ENCODE results near the gene HMGN1.

HMGN1 gene

DNA sequence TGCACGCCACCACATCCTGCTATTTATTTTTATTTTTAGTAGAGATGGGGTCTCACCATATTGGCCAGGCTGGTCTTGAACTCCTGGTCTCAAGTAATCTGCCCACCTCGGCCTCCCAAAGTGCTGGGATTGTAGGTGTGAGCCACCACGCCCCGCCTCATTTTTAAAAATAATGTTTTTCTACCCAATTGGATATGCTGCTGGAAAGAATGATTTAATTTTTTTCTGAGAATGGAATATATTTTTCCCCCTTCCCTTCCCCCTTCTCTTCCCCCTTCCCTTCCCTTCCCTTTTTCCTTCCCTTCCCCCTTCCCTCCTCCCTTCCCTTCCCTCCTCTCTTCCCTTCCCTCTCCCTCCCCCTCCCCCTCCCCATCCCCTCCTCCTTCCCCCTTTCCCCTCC lies 17.7 kb upstream of the HMGN1 start:
- FAIRE-seq, result no peak

DNA sequence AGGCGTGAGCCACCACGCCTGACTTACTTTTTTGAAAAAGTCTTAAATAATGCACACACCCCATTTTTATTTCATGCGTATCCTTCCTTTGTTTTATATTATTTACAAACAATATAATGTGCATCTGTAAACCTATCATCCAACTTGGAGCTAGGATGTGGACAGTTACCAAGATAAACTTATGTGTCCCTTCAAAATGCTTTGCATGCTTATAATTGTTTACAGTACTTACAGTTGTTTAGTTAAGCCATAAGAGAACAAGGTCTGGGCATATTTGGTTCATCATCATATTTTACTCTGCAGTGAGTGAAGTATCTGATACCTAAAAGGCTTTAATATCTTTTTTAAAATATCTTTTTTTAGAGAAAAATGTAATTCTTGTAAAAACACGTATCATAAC lies 16.1 kb upstream of the HMGN1 start:
- FAIRE-seq, result no peak

DNA sequence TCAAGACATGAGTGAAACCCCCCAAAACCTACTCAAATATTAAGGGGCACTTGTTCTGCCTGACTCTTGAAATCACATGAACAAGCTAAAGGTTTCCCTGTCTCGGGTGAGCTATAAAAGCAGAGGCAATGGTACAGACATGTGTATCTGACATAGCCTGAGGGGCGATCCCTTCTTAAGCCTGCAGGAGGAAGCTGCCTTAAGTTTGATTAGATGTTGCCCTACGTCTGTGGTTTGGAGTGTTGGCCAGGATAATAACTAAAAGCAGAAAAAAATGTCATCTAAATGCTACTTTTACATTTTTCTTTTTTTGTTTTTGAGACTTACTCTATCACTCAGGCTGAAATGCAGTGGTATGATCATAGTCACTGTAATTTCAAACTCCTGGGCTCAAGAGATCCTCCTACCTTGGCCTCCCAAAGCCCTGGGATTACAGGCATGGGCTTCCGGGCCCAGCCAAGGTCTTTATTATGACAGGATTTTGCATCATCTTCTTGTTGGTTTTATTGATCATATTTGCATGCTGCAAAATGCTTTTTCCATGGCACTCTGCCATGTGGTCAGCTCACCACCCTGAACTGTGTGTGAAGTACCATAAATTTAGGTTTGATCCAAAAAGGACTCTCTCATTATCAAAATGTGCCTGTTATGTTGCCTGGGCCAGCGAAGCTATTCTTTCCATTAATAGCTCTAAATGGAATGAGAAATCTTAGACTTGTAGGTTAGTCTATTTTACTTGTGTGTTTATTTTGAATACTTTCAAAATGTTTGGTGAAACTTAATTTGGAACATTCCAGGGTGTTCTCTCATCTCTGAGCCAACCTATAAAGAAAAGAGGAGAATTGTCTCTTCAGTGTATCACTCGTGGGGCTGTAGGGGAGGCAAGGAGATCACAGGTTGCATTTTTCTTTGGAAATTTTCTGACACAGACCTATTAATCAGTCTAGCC lies 15.0 kb upstream of the HMGN1 start:
- no peak for FAIRE-seq

DNA sequence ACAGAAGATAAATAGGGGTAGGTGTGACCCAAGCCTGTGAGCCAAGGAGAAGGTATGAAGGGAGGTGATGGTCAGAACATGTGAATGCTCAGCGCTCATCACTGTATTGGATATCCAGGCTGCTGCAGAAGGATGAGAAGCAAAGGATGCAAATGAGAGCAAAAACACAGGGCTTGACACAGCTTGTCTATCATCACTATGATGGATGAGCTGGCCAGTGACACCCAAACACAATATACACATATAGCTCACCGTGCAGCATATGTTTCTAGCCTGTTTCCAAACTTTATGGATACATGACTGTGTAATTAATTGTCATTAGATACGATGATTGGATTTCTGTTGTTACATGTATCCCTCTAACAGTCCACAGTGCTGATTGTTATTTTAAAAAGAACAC lies 13.8 kb upstream of the HMGN1 start:
- no peak for FAIRE-seq

DNA sequence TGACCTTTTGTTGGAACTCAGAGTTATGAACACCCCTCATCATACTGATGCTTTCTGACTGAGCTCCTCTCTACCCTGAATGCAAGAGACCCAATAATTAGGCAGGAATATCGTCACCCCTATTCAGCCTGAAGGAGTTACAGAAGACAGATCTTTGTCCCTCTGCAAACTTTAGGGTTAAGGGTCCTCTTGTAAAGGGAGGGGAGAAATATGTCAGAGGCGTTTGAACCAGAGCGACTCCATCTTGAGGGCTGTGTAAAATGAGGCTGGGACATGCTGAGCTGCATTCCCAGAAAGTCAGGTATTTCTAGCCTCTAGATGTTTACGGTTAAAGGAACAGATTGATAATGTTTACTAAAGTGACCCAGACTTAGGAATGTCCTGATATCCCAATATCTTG lies 10.5 kb upstream of the HMGN1 start:
- FAIRE-seq, result no peak

DNA sequence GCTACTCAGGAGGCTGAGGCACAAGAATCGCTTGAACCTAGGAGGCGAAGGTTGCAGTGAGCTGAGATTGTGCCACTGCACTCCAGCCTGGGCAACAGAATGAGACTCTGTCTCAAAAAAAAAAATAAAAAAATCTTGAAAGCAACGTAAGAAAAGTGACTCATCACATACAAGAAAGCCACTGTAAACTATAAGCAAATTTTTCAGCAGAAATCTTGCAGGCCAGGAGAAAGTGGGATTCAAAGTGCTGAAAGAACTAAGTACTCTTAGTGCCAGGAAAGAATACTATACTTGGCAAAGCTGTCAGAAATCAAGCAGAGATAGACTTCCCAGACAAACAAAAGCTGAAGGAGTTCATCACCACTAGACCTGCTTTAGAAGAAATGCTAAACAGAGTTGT lies 4.4 kb upstream of the HMGN1 start:
- no peak for FAIRE-seq

DNA sequence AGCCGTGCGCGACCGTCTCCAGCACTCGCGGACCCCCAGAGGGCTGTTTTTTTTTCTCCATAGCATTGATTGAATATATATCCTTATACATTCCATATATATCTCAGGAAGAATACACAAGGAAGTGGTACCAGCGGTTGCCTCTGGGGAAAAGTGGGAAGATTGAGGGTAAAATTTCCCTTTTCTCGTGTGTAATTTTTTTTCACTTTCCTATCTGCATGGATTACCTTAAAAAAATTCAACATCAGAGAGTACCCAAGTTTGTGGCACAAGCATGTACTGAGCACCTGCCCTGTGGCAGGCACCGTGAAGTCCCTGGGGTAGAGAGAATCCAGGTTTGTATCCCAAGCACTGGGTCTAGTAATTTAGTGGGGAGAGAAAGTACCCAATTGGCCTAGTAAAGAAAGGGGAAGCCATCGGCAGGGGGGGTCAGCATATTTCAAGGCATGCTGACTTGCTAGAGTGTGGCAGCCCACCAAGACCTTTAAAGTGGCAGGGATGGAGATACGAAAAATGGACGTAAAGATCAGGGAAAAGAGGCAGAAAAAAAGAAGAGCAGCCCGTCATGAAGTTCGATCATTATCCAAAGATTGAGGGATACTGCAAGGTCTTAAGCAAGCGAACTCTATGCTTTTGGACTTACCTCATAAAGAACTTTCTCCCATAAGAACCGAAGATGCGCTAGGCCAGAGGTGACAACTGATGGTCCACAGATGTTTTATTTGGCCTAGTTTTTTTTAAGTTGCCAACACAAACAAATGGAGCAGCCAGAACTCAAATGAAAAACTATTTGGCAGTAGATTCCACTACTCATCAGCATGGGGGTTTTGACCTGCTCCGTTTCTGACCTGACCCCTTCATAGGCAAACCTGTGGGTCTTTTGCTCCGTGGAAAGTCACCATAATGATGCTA lies 1.5 kb upstream of the HMGN1 start:
- FAIRE-seq, result no peak

DNA sequence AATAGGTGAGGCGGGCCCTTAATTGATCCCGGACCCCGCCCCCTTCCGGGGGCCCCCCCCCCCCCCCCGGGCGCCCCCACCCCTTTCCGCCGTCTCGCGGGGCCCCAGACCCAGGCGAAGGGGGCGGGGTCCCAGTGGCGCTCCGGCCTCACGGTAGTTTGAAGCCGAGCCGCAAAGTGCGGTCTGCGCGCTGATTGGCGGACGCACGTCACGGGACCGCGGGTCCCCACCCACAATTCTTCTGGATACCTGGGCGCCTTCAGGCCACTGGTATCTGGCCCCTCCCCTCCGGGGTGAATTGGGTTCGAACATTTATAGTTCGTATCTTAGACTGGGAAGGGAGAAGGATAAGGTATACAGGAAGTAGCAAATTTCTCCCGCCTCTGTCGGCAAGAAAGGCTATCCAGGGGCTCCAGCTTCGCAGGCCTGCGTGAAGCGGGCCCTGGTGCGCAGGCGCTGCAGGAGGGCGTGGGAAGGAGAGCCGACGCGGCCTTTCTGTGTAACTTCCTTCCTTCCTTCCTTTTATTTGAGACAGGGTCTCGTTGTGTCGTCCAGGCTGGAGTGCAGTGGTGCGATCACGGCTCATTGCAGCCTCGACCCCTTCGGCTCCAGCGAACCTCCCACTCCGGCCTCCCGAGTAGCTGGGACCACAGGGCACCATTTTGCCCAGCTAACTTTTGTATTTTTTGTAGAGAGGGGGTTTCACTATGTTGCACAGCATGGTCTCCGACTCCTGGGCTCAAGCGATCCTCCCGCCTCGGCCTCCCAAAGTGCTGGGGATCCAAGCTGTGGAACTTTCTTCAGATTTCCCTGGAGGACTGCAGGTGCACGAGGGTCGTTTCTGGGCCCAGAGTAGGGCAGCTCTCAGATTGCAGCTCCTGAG lies 564 bp upstream of the HMGN1 start:
- no peak for FAIRE-seq

DNA sequence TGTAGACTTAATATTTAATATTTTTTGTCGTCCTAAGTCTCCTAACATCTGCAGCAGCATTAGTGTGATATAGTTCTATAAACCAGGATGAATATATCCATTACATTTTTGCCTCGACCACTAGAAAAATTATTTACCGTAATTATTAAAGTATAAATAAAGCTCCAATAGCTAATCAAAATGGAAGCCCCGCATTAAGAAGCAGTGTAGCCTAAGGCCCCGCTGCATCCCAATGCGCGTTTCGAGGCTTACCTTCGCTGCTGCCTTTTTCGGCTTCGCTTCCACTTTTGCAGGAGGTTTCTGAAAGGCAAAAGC lies 891 bp downstream of the HMGN1 start:
- FAIRE-seq, result no peak

DNA sequence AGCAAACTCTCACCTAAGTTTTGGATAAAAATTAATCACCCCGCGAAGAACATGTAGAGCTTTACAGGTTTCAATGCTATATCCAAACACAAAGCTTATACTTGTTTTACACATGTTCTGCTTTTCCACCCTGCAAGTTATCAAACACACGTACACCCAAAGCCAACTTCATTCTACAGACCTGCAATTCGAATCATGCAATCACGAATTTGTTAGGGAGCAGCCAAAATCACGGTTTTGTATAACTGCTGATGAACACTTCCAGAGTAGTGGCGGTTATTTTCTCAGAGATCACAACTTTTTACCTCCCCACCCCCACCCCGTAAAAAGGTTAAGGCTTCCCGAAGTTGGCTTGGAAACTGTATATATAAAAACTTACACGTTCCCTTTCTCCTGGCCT lies 1.4 kb downstream of the HMGN1 start:
- FAIRE-seq, result no peak

DNA sequence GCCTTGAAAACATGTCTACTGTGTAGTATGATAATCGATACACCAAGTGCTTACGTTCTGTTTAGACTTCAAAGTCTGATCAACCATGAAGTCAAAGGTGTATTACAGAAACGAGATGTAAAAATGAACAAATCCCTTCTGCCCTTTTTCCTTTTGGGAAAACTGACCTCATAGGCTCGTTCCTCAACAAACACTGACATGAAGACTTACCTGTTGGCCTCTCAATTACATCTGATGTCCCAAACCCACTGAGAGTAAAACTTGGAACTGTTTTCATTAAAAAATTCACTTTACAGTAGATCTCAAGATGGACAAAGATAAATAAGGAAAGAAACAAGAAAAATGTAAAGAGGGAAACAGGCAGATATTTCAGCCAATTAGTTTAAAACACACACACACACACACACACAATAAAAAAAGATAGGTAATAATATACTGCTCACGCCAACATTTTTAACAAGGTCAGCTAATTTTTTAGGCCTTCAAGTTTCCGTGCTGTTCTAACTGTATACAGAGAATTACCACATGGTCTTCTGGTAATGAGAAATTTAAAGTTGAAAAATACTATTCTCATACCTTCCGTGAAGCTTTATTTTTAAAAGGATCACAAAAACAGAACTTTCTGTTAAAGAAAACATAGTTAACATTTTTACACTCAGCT lies 2.1 kb downstream of the HMGN1 start:
- no peak for FAIRE-seq

DNA sequence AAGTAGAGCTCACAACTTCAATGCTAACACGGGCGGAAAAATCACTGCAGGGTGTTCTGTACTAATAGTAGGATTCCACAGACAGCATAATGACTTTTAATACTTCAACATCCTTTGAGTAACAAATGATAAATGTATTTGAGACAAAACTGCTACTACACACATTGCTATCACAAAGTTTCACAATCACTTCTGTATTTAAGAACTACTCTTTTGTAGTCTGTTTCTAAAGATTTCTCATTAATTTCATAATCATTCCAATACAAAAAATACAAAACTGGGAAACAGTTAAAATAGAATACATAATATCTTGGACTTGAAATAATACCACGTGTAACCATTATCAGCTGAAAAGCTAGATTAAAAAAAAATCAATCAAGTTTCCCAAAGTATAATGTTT lies 2.7 kb downstream of the HMGN1 start:
- FAIRE-seq, result no peak

DNA sequence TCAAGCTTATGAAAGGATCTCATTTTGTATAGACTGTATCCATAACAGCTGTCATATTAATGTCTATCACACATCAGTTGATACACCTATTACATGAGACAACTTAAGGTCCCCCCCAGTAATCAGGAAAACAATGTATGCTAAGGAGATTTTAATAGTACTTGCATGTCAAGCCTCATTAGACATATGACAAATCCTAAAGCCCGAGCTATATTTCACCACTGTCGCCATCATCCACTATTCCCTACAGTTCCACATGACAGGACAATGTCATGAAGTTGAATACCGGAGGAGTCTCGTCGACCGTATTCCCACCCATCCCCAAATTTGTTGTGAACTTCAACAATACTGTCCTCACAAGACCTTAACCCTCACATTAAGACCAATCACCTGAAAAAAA lies 3.4 kb downstream of the HMGN1 start:
- no peak for FAIRE-seq

DNA sequence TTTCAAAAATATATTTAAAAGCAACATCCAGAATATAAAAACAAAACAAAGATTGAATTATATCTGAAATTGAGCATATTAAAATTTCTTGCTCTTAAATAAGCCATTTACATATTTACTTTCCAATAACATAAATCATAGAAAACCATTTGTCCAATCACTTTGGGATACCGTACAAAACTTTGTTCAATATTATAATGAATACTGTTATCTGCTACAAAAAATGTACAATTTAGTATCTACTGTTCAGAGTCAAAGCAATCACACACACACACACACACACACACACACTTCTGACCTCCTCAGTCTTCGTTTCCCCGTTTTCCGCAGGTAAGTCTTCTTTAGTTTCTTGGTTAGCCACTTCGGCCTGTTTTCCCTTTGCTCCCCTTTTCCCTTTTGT lies 4.0 kb downstream of the HMGN1 start:
- FAIRE-seq, result no peak

DNA sequence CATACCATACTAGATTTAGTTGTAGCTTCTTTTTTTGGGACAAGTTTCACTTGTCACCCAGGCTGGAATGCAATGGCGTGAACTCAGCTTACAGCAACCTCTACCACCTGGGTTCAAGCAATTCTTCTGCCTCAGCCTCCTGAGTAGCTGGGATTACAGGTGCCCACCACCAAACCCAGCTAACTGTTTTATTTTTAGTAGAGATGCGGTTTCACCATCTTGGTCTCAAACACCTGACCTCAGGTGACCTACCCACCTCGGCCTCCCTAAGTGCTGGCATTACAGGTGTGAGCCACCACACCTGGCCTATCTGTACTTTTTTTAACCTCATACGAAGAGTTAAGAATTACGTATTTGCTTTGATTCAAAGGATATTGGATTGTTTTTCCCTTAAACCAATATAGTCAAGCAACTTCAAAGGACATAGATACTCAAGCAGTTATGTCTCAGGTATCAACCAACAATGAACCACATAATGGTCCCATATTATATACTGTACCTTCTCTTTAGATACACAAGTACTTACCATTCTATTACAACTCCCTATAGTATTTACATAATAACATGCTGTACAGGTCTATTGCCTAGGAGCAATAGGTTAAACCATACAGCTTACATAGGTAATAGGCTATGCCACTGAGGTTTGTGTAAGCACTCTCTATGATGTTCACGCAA lies 7.5 kb downstream of the HMGN1 start:
- no peak for FAIRE-seq

DNA sequence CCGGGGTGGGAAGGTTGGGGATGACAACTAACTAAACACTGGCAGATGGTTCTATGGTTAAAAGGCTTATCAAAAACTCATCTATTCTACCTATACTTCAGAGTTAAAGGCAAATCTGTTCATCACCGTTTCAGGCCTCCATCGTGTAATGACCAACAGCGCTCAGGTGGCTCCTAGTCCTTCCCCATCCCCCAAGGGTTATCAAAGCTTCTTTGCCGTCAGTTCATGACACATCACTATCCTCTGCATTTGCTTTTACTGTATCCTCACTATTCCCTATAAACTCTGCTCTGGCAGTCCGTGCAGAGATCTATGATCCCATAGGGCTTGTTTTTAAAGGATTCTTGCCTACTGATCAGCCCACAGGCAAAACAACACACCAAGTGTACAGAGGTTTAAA lies 8.2 kb downstream of the HMGN1 start:
- no peak for FAIRE-seq

DNA sequence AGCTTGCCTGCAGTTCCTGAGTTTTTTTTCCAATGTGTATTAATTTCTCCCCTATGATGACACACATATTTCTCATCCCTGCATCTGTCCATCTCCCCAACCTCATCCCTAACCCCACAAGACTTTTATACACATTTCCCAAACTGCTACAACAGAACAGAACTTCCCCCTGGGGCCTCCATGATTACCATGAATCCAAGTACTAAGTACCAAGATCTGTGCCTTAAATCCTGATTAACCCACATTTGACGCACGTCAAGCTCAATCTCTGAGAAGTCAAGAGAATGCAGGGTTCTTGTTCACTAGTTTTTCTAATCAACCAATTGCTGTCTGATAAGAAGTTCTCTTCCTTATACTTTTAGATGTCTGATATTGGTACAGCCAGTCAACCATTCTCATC lies 9.7 kb downstream of the HMGN1 start:
- FAIRE-seq, result no peak

DNA sequence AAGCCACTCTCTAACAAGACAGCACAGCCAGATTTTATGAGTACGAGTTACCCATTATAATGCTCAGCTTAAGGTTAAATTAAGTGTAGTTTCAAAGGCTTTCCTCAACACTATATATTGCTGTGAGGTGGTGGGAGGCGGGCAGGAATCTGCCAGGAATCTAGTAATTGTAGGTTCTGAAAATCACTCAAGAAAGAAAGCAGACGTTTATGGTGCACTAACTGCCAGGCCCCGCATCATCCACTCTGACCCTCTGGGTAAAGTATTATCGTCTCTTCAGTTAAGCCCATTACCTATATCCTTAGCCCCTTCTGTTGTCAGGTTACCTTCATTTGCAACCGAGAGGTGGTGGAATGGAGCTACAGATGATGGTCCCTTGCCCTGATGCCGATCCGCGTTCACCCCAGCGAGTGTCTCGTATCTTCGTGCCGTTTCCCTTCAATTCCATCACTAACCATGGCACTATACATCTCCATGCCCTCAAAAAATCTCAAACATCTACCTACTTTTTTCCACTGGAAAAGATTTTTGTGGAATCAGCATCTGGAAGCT lies 12.4 kb downstream of the HMGN1 start:
- no peak for FAIRE-seq

DNA sequence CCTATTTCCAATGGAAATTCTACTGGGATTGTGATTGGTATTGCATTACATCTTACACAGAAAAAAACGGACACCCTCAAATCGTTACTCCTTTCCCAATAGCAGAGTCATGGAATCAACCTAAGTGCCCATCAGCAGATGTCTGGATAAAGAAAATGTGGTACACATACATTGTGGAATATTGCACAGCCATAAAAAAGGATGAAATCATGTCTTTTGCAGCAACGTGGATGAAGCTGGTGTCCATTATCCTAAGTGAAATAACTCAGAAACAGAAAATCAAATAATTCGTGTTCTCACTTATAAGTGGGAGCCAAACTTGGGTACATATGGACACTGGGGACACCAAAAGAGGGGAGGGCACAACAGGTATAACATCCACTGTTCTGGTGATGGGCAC lies 14.3 kb downstream of the HMGN1 start:
- no peak for FAIRE-seq

DNA sequence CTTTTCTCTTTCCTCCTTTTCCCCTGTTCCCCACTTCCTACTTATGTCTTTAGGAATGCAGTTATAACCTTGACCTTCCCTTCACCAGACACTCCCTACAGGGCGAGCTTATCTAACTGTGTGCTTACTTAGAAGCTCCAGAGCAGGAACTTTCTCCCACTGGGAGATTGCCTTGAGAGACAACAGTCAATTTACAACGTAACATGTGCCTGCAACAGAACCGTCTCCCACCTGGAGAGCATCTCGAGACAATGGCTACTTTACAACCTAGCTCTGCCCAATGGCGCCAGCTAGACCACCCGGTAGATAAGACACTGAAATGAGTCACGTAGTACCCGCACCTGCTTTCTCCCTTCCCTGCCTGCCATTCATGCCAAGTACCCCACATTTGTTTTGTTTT lies 16.7 kb downstream of the HMGN1 start:
- no peak for FAIRE-seq

DNA sequence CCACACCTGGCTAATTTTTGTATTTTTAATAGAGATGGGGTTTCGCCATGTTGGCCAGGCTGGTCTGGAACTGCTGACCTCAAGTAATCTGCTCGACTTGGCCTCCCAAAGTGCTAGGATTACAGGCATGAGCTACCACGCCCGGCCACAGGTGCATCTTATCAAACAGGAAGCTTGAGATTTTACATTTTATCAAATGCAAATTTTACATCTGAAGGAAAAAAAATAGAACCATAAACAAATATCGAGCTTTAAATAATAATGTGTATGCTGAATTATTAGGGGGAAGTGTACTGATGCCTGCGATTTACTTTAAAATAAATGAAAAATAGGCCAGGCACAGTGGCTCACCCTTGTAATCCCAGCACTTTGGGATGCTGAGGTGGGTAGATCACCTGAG lies 18.9 kb downstream of the HMGN1 start:
- FAIRE-seq, result no peak

DNA sequence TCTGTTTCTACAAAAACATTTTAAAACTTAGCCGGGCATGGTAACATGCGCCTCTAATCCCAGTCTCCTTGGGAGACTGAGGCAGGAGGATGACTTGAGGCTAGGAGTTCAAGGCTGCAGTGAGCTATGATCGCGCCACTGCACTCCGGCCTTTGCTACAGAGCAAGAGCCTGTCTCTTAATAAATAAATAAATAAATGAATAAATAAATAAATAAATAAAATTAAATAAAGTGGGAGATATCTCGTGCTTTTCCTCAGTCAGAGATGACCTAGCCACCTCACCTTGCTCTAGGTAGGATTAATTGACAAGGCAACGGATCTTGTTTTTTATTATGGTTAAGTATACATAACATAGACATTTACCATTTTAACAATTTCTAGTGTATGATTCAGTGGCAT lies 21.2 kb downstream of the HMGN1 start:
- FAIRE-seq, result no peak
